Endothelial cell of umbilical vein (primary cell): Measurements from ENCODE around the gene AP2A2. TPM values are rescaled to one million over a fixed set of nuclear protein-coding genes. Genes with fewer than 3 reads are reported as not detected.

Source experiments
- BruUV-seq: library from RNA; stranded (reverse); fragments of 400-500 nt; replicated peaks from 2 replicates; lab custom pipeline; 2021; lab: Mats Ljungman, UMichigan
- CTCF ChIA-PET: fragments of 300-600, 350-600 bp; sonication (Branson Sonifier 250); formaldehyde crosslinking; loops from one replicate; lab custom pipeline; 2021; ENCODE audit warnings: antibody characterized with exemption, inconsistent platforms; lab: Charles Lee
- POLR2A ChIA-PET: fragments of 300-600, 350-600 bp; sonication (Branson Sonifier 250); formaldehyde crosslinking; loops from one replicate; lab custom pipeline; 2021; ENCODE audit warnings: antibody characterized with exemption, inconsistent platforms; lab: Charles Lee
- DNase-seq: peaks from one replicate; pipeline ENCODE4 v3.0.0-alpha.2; 2011; ENCODE audit warnings: low read depth, low spot score
- FAIRE-seq: peaks from 2 replicates; lab custom pipeline; 2011; peaks lifted over from hg19 to GRCh38; lab: Jason Lieb, UNC
- H2AFZ ChIP-seq: 2 replicates; pipeline ENCODE4 v1.6.0; 2012; ENCODE audit warnings: low read depth, low read length, control low read depth, inconsistent platforms
- H3K27ac ChIP-seq: 2 replicates; pipeline ENCODE4 v1.5.1; 2011; ENCODE audit warnings: low read depth, mild to moderate bottlenecking, control low read depth, low read length, moderate library complexity; ENCODE audit not compliant: insufficient read depth
- H3K27me3 ChIP-seq, 2 experiments: 2 replicates each; pipeline versions ENCODE4 v1.6.0 to v1.6.1; 2011; ENCODE audit warnings: low read length in 2 of 2, mixed read lengths in 1 of 2; ENCODE audit not compliant: control insufficient read depth in 2 of 2, insufficient read depth in 2 of 2
- H3K36me3 ChIP-seq, 2 experiments: 2 replicates in 1 of 2; 3 replicates in 1 of 2; pipeline ENCODE4 v1.5.1; 2011; ENCODE audit warnings: low read length in 2 of 2, mild to moderate bottlenecking in 1 of 2, moderate library complexity in 1 of 2; ENCODE audit not compliant: control insufficient read depth in 2 of 2, insufficient read depth in 2 of 2; ENCODE audit errors: extremely low read depth in 1 of 2
- H3K4me1 ChIP-seq: 3 replicates; pipeline ENCODE4 v1.5.1; 2011; ENCODE audit warnings: mild to moderate bottlenecking, low read length; ENCODE audit not compliant: control insufficient read depth, insufficient read depth; ENCODE audit errors: extremely low read depth
- H3K4me2 ChIP-seq: 2 replicates; pipeline ENCODE4 v1.6.1; 2011; ENCODE audit warnings: low read length, control low read depth, mixed read lengths; ENCODE audit not compliant: insufficient read depth
- H3K4me3 ChIP-seq, 3 experiments: fragments of 200-600 bp in 1 of 3; sonication (generic), shearing (Covaris generic) in 1 of 3; replicated peaks in 1 of 3; 2 replicates each; pipeline ENCODE4 v1.5.1; 2011 to 2016; ENCODE audit warnings: control low read depth in 3 of 3, low read length in 3 of 3, mild to moderate bottlenecking in 2 of 3, inconsistent platforms in 1 of 3, low read depth in 1 of 3, moderate library complexity in 1 of 3; ENCODE audit not compliant: insufficient read depth in 1 of 3
- H3K79me2 ChIP-seq: 2 replicates; pipeline ENCODE4 v1.6.0; 2012; ENCODE audit warnings: low read length, inconsistent platforms; ENCODE audit not compliant: control insufficient read depth, insufficient read depth
- H3K9ac ChIP-seq: replicated peaks from 2 replicates; pipeline ENCODE3; 2011; ENCODE audit warnings: low read length, control low read depth; ENCODE audit not compliant: insufficient read depth; ENCODE audit errors: extremely low read depth
- H3K9me1 ChIP-seq: replicated peaks from 3 replicates; pipeline ENCODE4 v1.6.0; 2011; ENCODE audit warnings: mild to moderate bottlenecking, low read length; ENCODE audit not compliant: control insufficient read depth, insufficient read depth; ENCODE audit errors: extremely low read depth
- H3K9me3 ChIP-seq: replicated peaks from 2 replicates; pipeline ENCODE4 v1.5.1; 2012; ENCODE audit warnings: low read length, inconsistent platforms; ENCODE audit not compliant: control insufficient read depth, insufficient read depth
- H4K20me1 ChIP-seq: replicated peaks from 2 replicates; pipeline ENCODE3; 2011; ENCODE audit warnings: mild to moderate bottlenecking, low read length; ENCODE audit not compliant: control insufficient read depth, insufficient read depth; ENCODE audit errors: extremely low read depth
- CTCF ChIP-seq, 2 donors: IDR thresholded peaks; 1 replicate in 1 of 2; 2 replicates in 1 of 2; pipeline ENCODE4 v1.5.1; 2011; ENCODE audit warnings: low read length in 2 of 2, mild to moderate bottlenecking in 2 of 2, moderate library complexity in 2 of 2, control low read depth in 1 of 2, inconsistent platforms in 1 of 2, low read depth in 1 of 2; ENCODE audit not compliant: insufficient read depth in 1 of 2; ENCODE audit errors: extremely low read depth in 1 of 2
- EZH2 ChIP-seq: IDR thresholded peaks from 2 replicates; pipeline ENCODE4 v1.6.1; 2012; ENCODE audit warnings: borderline replicate concordance, low read depth, mild to moderate bottlenecking, moderate library complexity, low read length, inconsistent platforms; ENCODE audit not compliant: severe bottlenecking
- FOS ChIP-seq: IDR thresholded peaks from 2 replicates; pipeline ENCODE4 v1.6.1; 2011; ENCODE audit warnings: mild to moderate bottlenecking, low read length, moderate library complexity, borderline replicate concordance; ENCODE audit not compliant: insufficient read depth
- GATA2 ChIP-seq: IDR thresholded peaks from 2 replicates; pipeline ENCODE4 v1.7.0; 2011; ENCODE audit warnings: low read depth, mild to moderate bottlenecking, moderate library complexity, mixed read lengths, low read length; ENCODE audit not compliant: insufficient read length, insufficient read depth
- JUN ChIP-seq: IDR thresholded peaks from 2 replicates; pipeline ENCODE4 v1.6.1; 2011; ENCODE audit warnings: borderline replicate concordance, low read depth; ENCODE audit not compliant: insufficient read length, insufficient read depth
- MAX ChIP-seq: IDR thresholded peaks from 2 replicates; pipeline ENCODE4 v1.6.1; 2011; ENCODE audit not compliant: insufficient read depth, insufficient read length
- MYC ChIP-seq: IDR thresholded peaks from one replicate; pipeline ENCODE4 v1.6.1; 2011; ENCODE audit warnings: mild to moderate bottlenecking, low read depth, low read length
- POLR2A ChIP-seq: IDR thresholded peaks from 2 replicates; pipeline ENCODE4 v1.6.1; 2012; ENCODE audit warnings: low read depth, mild to moderate bottlenecking, control low read depth, low read length
- POLR2AphosphoS5 ChIP-seq: IDR thresholded peaks from 2 replicates; pipeline ENCODE4 v1.6.1; 2012; ENCODE audit warnings: low read depth, mild to moderate bottlenecking, control low read depth, low read length, moderate library complexity; ENCODE audit not compliant: insufficient read depth
- dilution Hi-C: fragments of 300-500 bp; cut with MboI; formaldehyde crosslinking; loops from one replicate; pipeline ENCODE4 v1.15.0; 2019; ENCODE audit warnings: low sequenced_read_pairs; ENCODE audit not compliant: extremely low pct_ligation_motif_present
- intact Hi-C: fragments of 100-400 bp; cut with micrococcal nuclease; formaldehyde crosslinking; loops from one replicate; pipeline ENCODE4 v1.10.0; 2022
- polyA plus RNA-seq, 4 experiments: library from polyadenylated mRNA; depleted of rRNA in 3 of 4; stranded (reverse) in 3 of 4; unstranded in 1 of 4; fragments of >200 nt; gene quantifications; 2 replicates each; pipeline versions ENCODE4 v1.2.1 to v1.2.3, GENCODE V29; 2011 to 2012; ENCODE audit warnings: missing spikeins in 1 of 4
- total RNA-seq: library from RNA; stranded (reverse); gene quantifications from 2 replicates; pipeline ENCODE4 v1.2.3, GENCODE V29; 2021

The AP2A2 gene
- total and polyA plus RNA-seq, 2 donors (not counting 3 experiments of a cell fraction or from before 2014, with no cell fraction given) = 89.5 to 92.6 TPM

GRCh38 chr11:1032310-1032891 is 106.7 kb downstream of the AP2A2 start:
- Histone ChIP-seq H3K4me3 (no peak overlapping the region), H3K36me3 (no peaks in the 10 kb centered on the region), H4K20me1 (no peaks in the 10 kb centered on the region), H2AFZ (no peak overlapping the region), H3K4me2 (no peak overlapping the region), H3K4me1 (no peaks in the 10 kb centered on the region), H3K27ac (no peak overlapping the region), H3K9ac (no peak overlapping the region), H3K27me3 (no peaks in the 10 kb centered on the region), H3K9me1 (no peaks in the 10 kb centered on the region), H3K79me2 (no peaks in the 10 kb centered on the region), H3K9me3 (no peaks in the 10 kb centered on the region)
- FAIRE-seq = no peak
- intact Hi-C loops (no loop called here), dilution Hi-C loops (no loop called here)
- ChIA-PET POLR2A (no interaction called here), CTCF (no interaction called here)
- no peak for TF ChIP-seq POLR2AphosphoS5
- no peak for DNase-seq
- no TSS peak for BruUV-seq

DNA sequence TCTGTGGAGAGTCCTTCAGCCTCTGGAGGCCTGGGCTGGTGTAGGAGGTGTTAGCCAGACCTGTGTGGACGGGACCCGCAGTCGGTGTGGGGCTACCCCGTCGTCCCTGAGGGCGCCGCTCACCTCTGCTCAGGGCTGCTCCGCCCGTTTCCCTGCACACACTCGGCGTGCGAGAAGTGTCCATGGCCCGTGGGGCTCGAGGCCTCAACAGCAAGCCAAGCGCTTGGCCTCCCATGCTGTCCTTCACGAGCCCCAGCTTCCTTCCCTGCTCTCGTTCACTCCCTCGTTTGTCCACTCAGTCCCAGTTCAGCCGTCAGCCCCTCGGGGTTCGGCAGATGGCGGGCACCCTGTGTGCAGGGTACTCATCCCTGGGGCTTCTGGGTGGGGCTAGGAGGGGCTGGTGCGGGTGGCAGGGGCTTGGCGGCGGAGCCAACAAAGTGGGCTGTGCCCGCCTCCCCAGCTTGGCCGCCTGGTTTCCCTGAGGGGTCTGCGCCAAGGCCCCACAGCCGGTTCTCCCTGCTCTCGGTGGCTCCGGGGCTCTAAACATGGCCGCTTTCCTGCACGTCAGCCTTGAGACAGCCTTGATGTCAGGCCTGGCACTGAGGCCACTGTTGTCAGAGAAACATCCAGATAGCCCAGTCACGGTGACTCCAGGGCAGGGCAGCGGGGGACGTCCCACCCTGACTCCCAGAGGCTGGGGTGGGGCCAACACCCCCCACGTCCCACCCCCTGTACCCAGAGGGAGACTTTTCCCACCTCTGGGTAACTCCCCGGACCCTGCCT is 107.5 kb downstream of the AP2A2 start:
- TF ChIP-seq POLR2AphosphoS5 (no peak), MYC (no peak), MAX (no peak), FOS (no peak), GATA2 (no peak), POLR2A (no peak), JUN (no peak), CTCF (IDR thresholded peaks at IDR 0.05; ENCODE audit: extremely low read depth in 1 of 2, insufficient read depth in 1 of 2, low read depth in 1 of 2, low read length in 2 of 2) (no peak), EZH2 (no peak)
- FAIRE-seq (no peak), DNase-seq (no peak)
- intact Hi-C loops (no loop called here), dilution Hi-C loops (no loop called here)
- H3K9me3 ChIP-seq = no peaks in the 10 kb centered on the region
- no peaks in the 10 kb centered on the region for H4K20me1 ChIP-seq
- ChIA-PET POLR2A (no interaction called here), CTCF (no interaction called here)
- H3K4me1 ChIP-seq = no peaks in the 10 kb centered on the region
- no peak overlapping the region for H3K9ac ChIP-seq
- H3K27me3 ChIP-seq = no peaks in the 10 kb centered on the region
- no peaks in the 10 kb centered on the region for H3K36me3 ChIP-seq
- no peak overlapping the region for H2AFZ ChIP-seq
- no peaks in the 10 kb centered on the region for H3K9me1 ChIP-seq
- no peak overlapping the region for H3K4me3 ChIP-seq
- H3K27ac ChIP-seq = no peak overlapping the region
- no peak overlapping the region for H3K4me2 ChIP-seq
- no peaks in the 10 kb centered on the region for H3K79me2 ChIP-seq
- no TSS peak for BruUV-seq
